Common myeloid progenitor, CD34-positive (primary cell): Measurements from ENCODE around the gene MYO1D.

ENCODE experiments used
- CTCF ChIA-PET: fragments of 350-600 bp; sonication (Branson Sonifier 250); formaldehyde crosslinking; loops from one replicate; lab custom pipeline; 2021; ENCODE audit warnings: antibody characterized with exemption; lab: Charles Lee
- POLR2A ChIA-PET: fragments of 350-600 bp; sonication (Branson Sonifier 250); formaldehyde crosslinking; loops from one replicate; lab custom pipeline; 2021; ENCODE audit warnings: antibody characterized with exemption; lab: Charles Lee
- DNase-seq, 3 donors: peaks; one replicate each; pipeline versions ENCODE4 v3.0.0 to v3.0.0-alpha.2; 2013
- H3K27ac ChIP-seq, 2 experiments: 1 replicate in 1 of 2; 2 replicates in 1 of 2; pipeline ENCODE4 v1.7.0; 2013; ENCODE audit warnings: inconsistent platforms in 2 of 2, low read length in 2 of 2, mild to moderate bottlenecking in 2 of 2, low read depth in 1 of 2, moderate library complexity in 1 of 2; ENCODE audit not compliant: severe bottlenecking in 2 of 2, insufficient read depth in 1 of 2, poor library complexity in 1 of 2
- H3K27me3 ChIP-seq, 5 experiments: replicated peaks in 2 of 5; 1 replicate in 3 of 5; 2 replicates in 2 of 5; pipeline versions ENCODE4 v1.6.1 to v1.7.0; 2013; ENCODE audit warnings: low read length in 4 of 5, mild to moderate bottlenecking in 2 of 5, moderate library complexity in 2 of 5, inconsistent platforms in 1 of 5; ENCODE audit not compliant: insufficient read depth in 5 of 5, control insufficient read depth in 4 of 5
- H3K36me3 ChIP-seq, 4 experiments: 1 replicate in 2 of 4; 2 replicates in 2 of 4; pipeline versions ENCODE4 v1.6.1 to v1.7.0; 2013; ENCODE audit warnings: low read length in 3 of 4, control low read depth in 1 of 4, mild to moderate bottlenecking in 1 of 4; ENCODE audit not compliant: control insufficient read depth in 4 of 4, insufficient read depth in 4 of 4
- H3K4me1 ChIP-seq, 4 experiments: 1 replicate in 3 of 4; 2 replicates in 1 of 4; pipeline versions ENCODE4 v1.6.1 to v1.7.1; 2013; ENCODE audit warnings: low read length in 3 of 4, mild to moderate bottlenecking in 3 of 4, control low read depth in 1 of 4, inconsistent platforms in 1 of 4, moderate library complexity in 1 of 4; ENCODE audit not compliant: control insufficient read depth in 4 of 4, insufficient read depth in 4 of 4; ENCODE audit errors: control extremely low read depth in 1 of 4
- H3K4me3 ChIP-seq, 7 experiments: 1 replicate in 4 of 7; 2 replicates in 3 of 7; pipeline versions ENCODE4 v1.5.1 to v1.7.0; 2013; ENCODE audit warnings: mild to moderate bottlenecking in 7 of 7, low read length in 6 of 7, moderate library complexity in 6 of 7, inconsistent platforms in 2 of 7, low read depth in 2 of 7, control low read depth in 1 of 7; ENCODE audit not compliant: insufficient read depth in 4 of 7, control insufficient read depth in 1 of 7; ENCODE audit errors: extremely low read depth in 1 of 7
- H3K9me3 ChIP-seq, 5 experiments: 1 replicate in 4 of 5; 2 replicates in 1 of 5; pipeline versions ENCODE4 v1.6.1 to v1.7.1; 2013; ENCODE audit warnings: low read length in 4 of 5, mild to moderate bottlenecking in 2 of 5, inconsistent platforms in 1 of 5, low read depth in 1 of 5, moderate library complexity in 1 of 5; ENCODE audit not compliant: control insufficient read depth in 4 of 5, insufficient read depth in 2 of 5; ENCODE audit errors: control extremely low read depth in 1 of 5
- WGBS: methylation state at CpG from one replicate; pipeline ENCODE4 v1.1.5; 2013; ENCODE audit not compliant: insufficient coverage; 5-methylcytosine and 5-hydroxymethylcytosine counted together

Gene MYO1D

DNA sequence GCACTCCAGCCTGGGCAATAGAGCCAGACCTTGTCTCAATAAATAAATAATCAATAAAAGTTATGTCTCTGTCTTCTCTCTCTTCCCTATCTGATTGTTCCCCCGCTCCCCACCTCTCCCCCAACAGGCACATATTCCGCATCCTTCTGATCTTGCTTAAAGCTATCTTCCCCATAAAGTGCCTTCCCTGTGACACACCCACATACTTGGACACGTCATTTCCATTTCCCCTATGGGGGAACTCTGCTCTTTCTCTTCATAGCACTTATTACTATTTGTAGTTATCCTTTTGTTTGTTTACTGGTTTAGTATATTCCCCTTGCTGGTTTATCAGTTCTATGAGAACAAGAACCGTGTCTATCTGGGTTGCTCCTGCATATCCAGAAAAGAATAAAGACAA is 14.9 kb downstream of the MYO1D start:
- H3K4me1 ChIP-seq = no peaks in the 10 kb centered on the region
- no peaks in the 10 kb centered on the region for H3K9me3 ChIP-seq
- ChIA-PET CTCF (interaction anchor here (1.2 to 1.4 kb wide), 3 partner anchors 11 to 80 kb away, joined by 3 read pairs; partner anchors contain the start of gene MYO1D), POLR2A (no interaction called here)
- no peak overlapping the region for H3K27ac ChIP-seq
- WGBS = 100% methylated on average over 2 of the region's 4 CpGs
- H3K36me3 ChIP-seq = no peaks in the 10 kb centered on the region
- no peaks in the 10 kb centered on the region for H3K27me3 ChIP-seq
- H3K4me3 ChIP-seq = no peak overlapping the region
- DNase-seq = no peak

DNA sequence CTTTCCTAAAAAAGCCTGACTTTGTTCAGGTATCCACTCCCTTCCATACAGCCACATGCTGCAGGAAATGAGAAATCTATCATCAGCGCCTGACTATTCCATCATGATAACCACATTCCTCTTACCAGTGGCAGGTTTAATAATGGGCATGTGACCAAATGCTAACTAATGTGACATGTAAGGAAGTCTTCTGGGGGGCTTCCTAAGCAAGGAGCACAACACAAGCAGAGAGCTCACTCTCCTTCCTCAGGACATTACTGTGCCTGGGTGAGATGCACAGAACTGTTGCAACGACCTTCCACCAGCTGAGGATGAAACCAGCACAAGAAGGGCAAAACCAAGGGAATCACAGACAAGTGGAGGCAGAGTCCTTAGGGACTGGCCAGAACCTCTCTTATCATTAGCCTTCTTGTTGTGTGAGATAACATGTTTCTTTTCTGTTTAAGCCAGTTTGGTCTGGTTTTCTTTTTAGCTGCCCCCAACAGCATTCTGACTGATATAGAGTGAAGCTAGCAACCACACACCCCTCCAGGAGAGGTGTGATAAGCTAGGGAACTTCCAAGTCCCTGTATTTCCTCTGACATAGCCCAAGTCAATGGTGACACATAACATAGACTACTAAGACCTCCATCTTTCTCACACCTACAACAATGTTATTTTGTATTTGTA is 16.9 kb downstream of the MYO1D start:
- H3K4me3 ChIP-seq = no peak overlapping the region
- H3K27ac ChIP-seq = no peak overlapping the region
- H3K9me3 ChIP-seq = no peaks in the 10 kb centered on the region
- H3K36me3 ChIP-seq = no peaks in the 10 kb centered on the region
- ChIA-PET POLR2A (no interaction called here), CTCF (interaction anchor here (1.1 to 1.8 kb wide), 3 partner anchors 12 to 17 kb away, joined by 4 to 6 read pairs (median 5); partner anchors contain the start of gene MYO1D)
- H3K27me3 ChIP-seq = no peaks in the 10 kb centered on the region
- peak; percentile 9 to 57 (median 38) for DNase-seq
- WGBS = no CpG with 5 or more reads among the region's 2 CpGs
- no peaks in the 10 kb centered on the region for H3K4me1 ChIP-seq

DNA sequence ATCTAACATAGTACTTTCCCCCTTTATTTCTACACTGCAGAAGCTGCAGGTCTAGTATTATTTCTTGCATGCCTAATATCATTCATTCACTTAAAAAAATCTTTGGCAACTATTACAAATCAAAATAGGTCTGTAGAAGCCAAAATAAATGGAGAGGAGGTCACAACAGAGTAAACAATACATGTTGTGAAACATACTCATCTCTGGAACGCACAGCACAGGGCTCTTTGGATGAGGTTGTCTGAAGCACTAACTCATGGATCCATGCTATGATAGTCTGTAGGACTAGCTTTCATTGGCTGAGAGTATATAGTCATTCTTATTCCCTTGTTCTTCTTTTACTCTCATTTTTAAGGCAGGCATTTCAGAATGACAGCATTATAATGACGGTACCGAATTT is 21.3 kb downstream of the MYO1D start:
- no CpG with 5 or more reads among the region's 3 CpGs for WGBS

DNA sequence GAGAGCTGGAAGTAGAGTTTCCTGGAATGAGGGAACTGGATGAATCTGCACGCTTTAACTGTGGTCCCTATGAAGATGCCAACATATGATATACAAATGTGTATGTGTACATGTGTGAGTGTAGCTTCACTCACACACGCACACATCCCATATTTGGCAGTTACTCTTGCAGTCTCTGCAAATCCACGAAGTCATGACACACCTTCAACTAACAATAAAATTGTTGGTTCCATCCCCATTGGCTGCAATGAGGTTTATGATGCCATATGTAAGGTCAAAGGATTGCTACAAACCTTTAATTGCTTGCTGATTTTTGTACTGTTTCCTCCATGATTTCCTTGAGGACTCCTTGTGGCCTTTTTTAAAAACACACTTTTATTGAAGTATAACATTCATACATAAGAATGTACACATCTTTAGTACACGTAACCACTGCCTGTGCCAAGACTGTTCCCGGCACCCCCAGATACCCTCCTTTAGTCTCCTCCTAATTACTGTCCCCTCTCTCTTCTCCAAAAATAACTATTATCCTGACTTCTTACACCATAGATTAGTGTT is 22.0 kb downstream of the MYO1D start:
- Histone ChIP-seq H3K4me3 (no peak overlapping the region), H3K36me3 (no peaks in the 10 kb centered on the region), H3K9me3 (peaks cover 0 to 2% (median 0%) of the 10 kb centered on the region in 5 experiments), H3K4me1 (no peaks in the 10 kb centered on the region), H3K27me3 (no peaks in the 10 kb centered on the region), H3K27ac (no peak overlapping the region)
- ChIA-PET CTCF (interaction anchor here (1.1 to 1.8 kb wide), 7 partner anchors 16 to 81 kb away, joined by 3 to 7 read pairs (median 3); no protein-coding TSS in a partner anchor), POLR2A (no interaction called here)
- WGBS = 100% methylated on average over 1 of the region's 5 CpGs
- peak in 2 of 3 donors; percentile 2 to 12 for DNase-seq

More for the DNA sequence above, 21.3 kb downstream of the MYO1D start:
- ChIA-PET CTCF (interaction anchor here (1.0 to 1.8 kb wide), 4 partner anchors 19 to 54 kb away, joined by 3 to 7 read pairs (median 3); partner anchors contain the start of gene MYO1D), POLR2A (no interaction called here)
- no peak overlapping the region for H3K27ac ChIP-seq
- no peaks in the 10 kb centered on the region for H3K4me1 ChIP-seq
- H3K36me3 ChIP-seq = no peaks in the 10 kb centered on the region
- H3K4me3 ChIP-seq = no peak overlapping the region
- no peak for DNase-seq
- H3K27me3 ChIP-seq = no peaks in the 10 kb centered on the region
- H3K9me3 ChIP-seq = peaks cover 0 to 2% (median 0%) of the 10 kb centered on the region in 5 experiments

DNA sequence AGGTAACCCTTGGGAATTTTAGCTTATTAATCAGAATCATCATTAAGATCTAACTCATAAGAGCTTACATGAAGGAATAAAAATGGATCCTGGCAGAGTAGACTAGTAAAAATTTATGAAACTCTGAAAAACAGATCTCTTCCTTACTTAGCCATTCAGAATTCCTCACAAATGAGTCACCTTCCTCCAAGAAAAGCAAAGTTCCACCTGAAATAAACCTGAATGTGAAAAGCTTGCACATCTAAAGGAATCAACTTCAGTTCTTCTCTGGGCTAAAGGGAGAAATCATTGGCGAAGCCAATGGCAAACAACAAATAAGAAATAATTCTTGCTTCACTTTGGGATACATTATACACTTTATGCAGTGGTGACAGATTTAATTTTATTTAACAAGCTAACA is 22.7 kb downstream of the MYO1D start:
- no peak overlapping the region for H3K27ac ChIP-seq
- DNase-seq = no peak
- no peaks in the 10 kb centered on the region for H3K36me3 ChIP-seq
- no CpG with 5 or more reads among the region's 1 CpG for WGBS
- H3K9me3 ChIP-seq = peaks cover 0 to 2% (median 0%) of the 10 kb centered on the region in 5 experiments
- CTCF ChIA-PET = interaction anchor here (1.0 to 1.4 kb wide), 7 partner anchors 15 to 82 kb away, joined by 3 to 4 read pairs (median 3); no protein-coding TSS in a partner anchor
- POLR2A ChIA-PET = no interaction called here
- H3K4me1 ChIP-seq = no peaks in the 10 kb centered on the region
- H3K27me3 ChIP-seq = no peaks in the 10 kb centered on the region
- H3K4me3 ChIP-seq = no peak overlapping the region

DNA sequence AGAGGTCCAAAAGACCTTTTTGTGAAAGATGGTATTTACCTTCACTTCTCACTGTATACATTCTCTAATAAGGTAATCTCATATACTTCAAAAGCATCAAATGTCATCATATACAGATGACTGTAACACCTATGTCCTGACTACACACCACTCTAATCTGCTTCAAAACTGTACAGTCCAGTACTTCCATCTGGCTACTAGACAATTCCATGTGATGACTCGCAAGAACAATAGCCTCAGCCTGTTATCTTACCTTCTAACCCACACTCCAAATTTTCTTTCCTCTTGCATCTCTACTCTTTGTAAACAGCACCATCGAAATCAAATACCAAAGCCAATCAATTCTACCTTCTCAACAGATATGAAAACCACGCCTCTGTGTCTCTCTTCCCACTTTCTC is 24.1 kb downstream of the MYO1D start:
- whole genome bisulfite sequencing = 100% methylated on average over 3 of the region's 3 CpGs
- Histone ChIP-seq H3K36me3 (no peaks in the 10 kb centered on the region), H3K27me3 (no peaks in the 10 kb centered on the region), H3K9me3 (peaks cover 0 to 2% (median 0%) of the 10 kb centered on the region in 5 experiments), H3K27ac (no peak overlapping the region), H3K4me3 (no peak overlapping the region), H3K4me1 (no peaks in the 10 kb centered on the region)
- DNase-seq = no peak
- CTCF ChIA-PET = interaction anchor here (1.0 kb wide), 1 partner anchor 61 kb away, joined by 3 read pairs; no protein-coding TSS in a partner anchor
- POLR2A ChIA-PET = no interaction called here

DNA sequence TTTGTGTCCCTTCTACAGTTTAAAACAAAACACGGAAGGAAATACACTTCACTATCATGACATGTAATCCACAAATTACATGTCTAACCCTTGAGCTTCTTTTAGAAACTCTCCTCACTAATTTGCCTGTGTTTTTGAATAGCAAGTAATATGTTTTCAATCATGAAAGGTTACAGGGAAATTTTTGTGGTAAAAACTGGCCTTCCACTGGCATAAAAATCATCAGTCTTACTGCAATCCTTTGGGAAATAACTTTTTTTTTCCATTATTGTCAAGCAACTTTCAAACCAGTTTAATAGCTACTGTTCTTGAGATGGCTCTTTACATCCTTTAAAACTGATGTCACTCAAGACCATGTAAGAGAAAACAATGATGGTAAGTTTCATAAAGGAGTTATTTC is 27.0 kb downstream of the MYO1D start:
- H3K27ac ChIP-seq = no peak overlapping the region
- peaks cover 0 to 2% (median 0%) of the 10 kb centered on the region in 5 experiments for H3K9me3 ChIP-seq
- WGBS = no CpG with 5 or more reads among the region's 1 CpG
- DNase-seq = no peak
- no peaks in the 10 kb centered on the region for H3K27me3 ChIP-seq
- CTCF ChIA-PET = no interaction called here
- H3K4me1 ChIP-seq = no peaks in the 10 kb centered on the region
- no peaks in the 10 kb centered on the region for H3K36me3 ChIP-seq
- POLR2A ChIA-PET = no interaction called here
- no peak overlapping the region for H3K4me3 ChIP-seq
